GM12878 (cell line): ENCODE data around the gene LCLAT1.

Experiments
- EZH2 ChIP-seq: IDR thresholded peaks from 2 replicates; pipeline ENCODE4 v1.6.1; 2012; ENCODE audit warnings: low read depth, mild to moderate bottlenecking, control low read depth, inconsistent platforms, low read length, borderline replicate concordance; ENCODE audit not compliant: control insufficient read depth
- FOS ChIP-seq: IDR thresholded peaks from 3 replicates; pipeline ENCODE4 v1.6.1; 2011; ENCODE audit warnings: borderline replicate concordance; ENCODE audit not compliant: insufficient read length; ENCODE audit errors: extremely low read depth
- GABPA ChIP-seq: IDR thresholded peaks from 2 replicates; pipeline ENCODE4 v1.6.1; 2014; ENCODE audit warnings: antibody characterized with exemption, low read depth, mild to moderate bottlenecking, inconsistent platforms
- IRF4 ChIP-seq: IDR thresholded peaks from 2 replicates; pipeline ENCODE4 v1.6.1; 2011; ENCODE audit warnings: low read depth, low read length
- POLR2AphosphoS5 ChIP-seq: IDR thresholded peaks from 2 replicates; pipeline ENCODE4 v1.6.1; 2011; ENCODE audit warnings: mild to moderate bottlenecking, low read length, inconsistent platforms
- RAD21 ChIP-seq: IDR thresholded peaks from 2 replicates; pipeline ENCODE4 v1.6.1; 2011; ENCODE audit warnings: mild to moderate bottlenecking, low read depth, low read length, moderate library complexity; ENCODE audit not compliant: insufficient read depth
- SREBF2 ChIP-seq: IDR thresholded peaks from 2 replicates; pipeline ENCODE4 v1.6.1; 2012; ENCODE audit warnings: mild to moderate bottlenecking, low read length
- TCF3 ChIP-seq: IDR thresholded peaks from 2 replicates; pipeline ENCODE4 v1.6.1; 2012; ENCODE audit warnings: low read depth, mild to moderate bottlenecking, low read length, borderline replicate concordance; ENCODE audit not compliant: insufficient read depth
- ZZZ3 ChIP-seq: IDR thresholded peaks from 2 replicates; pipeline ENCODE4 v1.6.1; 2011; ENCODE audit warnings: low read depth; ENCODE audit not compliant: control insufficient read depth, insufficient read length
- TF ChIP-seq, protein P1 (sequence below): IDR thresholded peaks from 2 replicates; pipeline ENCODE4 v1.6.1; 2012; ENCODE audit warnings: low read depth, low read length, improper control_type of control experiment
- TF ChIP-seq, protein P2 (sequence below), 3 experiments: IDR thresholded peaks in 2 of 3; conservative IDR thresholded peaks in 1 of 3; 2 replicates each; pipeline ENCODE4 v1.5.1; 2011; ENCODE audit warnings: low read depth in 3 of 3, low read length in 3 of 3, mild to moderate bottlenecking in 3 of 3, control low read depth in 2 of 3, moderate library complexity in 2 of 3, inconsistent platforms in 1 of 3, mixed read lengths in 1 of 3; ENCODE audit not compliant: control insufficient read depth in 2 of 3, insufficient read depth in 1 of 3; ENCODE audit errors: extremely low read depth in 1 of 3

- TF ChIP-seq RAD21: no peak
- TF ChIP-seq SREBF2: no peak
- TF ChIP-seq POLR2AphosphoS5: no peak
- TF ChIP-seq, protein P1, sequence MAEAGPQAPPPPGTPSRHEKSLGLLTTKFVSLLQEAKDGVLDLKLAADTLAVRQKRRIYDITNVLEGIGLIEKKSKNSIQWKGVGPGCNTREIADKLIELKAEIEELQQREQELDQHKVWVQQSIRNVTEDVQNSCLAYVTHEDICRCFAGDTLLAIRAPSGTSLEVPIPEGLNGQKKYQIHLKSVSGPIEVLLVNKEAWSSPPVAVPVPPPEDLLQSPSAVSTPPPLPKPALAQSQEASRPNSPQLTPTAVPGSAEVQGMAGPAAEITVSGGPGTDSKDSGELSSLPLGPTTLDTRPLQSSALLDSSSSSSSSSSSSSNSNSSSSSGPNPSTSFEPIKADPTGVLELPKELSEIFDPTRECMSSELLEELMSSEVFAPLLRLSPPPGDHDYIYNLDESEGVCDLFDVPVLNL: no peak
- TF ChIP-seq GABPA: no peak
- no peak for TF ChIP-seq EZH2
- no peak for TF ChIP-seq ZZZ3
- TF ChIP-seq, protein P2, sequence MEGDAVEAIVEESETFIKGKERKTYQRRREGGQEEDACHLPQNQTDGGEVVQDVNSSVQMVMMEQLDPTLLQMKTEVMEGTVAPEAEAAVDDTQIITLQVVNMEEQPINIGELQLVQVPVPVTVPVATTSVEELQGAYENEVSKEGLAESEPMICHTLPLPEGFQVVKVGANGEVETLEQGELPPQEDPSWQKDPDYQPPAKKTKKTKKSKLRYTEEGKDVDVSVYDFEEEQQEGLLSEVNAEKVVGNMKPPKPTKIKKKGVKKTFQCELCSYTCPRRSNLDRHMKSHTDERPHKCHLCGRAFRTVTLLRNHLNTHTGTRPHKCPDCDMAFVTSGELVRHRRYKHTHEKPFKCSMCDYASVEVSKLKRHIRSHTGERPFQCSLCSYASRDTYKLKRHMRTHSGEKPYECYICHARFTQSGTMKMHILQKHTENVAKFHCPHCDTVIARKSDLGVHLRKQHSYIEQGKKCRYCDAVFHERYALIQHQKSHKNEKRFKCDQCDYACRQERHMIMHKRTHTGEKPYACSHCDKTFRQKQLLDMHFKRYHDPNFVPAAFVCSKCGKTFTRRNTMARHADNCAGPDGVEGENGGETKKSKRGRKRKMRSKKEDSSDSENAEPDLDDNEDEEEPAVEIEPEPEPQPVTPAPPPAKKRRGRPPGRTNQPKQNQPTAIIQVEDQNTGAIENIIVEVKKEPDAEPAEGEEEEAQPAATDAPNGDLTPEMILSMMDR (IDR thresholded peaks at IDR 0.05 in 2 of 3, conservative IDR thresholded peaks at IDR 0.05 in 1 of 3; ENCODE audit: control insufficient read depth in 2 of 3, extremely low read depth in 1 of 3, insufficient read depth in 1 of 3, low read depth in 3 of 3, low read length in 3 of 3): no peak
- TF ChIP-seq TCF3: no peak
- TF ChIP-seq IRF4: no peak
- no peak for TF ChIP-seq FOS
Measured at GRCh38 chr2:30686669-30687068, 239.6 kb downstream of the LCLAT1 start.
